ENCODE results near the gene CDKAL1.

- TF ChIP-seq CTCF (IDR thresholded peaks at IDR 0.05) (no peak), POLR2AphosphoS5 (IDR thresholded peaks at IDR 0.05) (no peak), POLR2A (IDR thresholded peaks at IDR 0.05) (no peak)
Observed at GRCh38 chr6:20996099-20996498, 461.8 kb downstream of the CDKAL1 start.
